Muscle of back (tissue), 13 donors: Measurements from ENCODE around the gene RPL9. TPM values are rescaled to one million over a fixed set of nuclear protein-coding genes. Genes with fewer than 3 reads are reported as not detected.
A peak's percentile ranks its signal among the peaks of the same experiment; 100 is the strongest.
"Not testable (repeated sequence)": the region's sequence is repeated elsewhere in the genome, so short reads cannot be mapped to it uniquely, and the experiment has no call there.

Experiments used
- DNase-seq, 3 donors: peaks; one replicate each; pipeline versions ENCODE4 v3.0.0 to v3.0.0-alpha.2; 2013
- long read RNA-seq, 9 donors: transcript quantifications; one replicate each; lab custom pipeline, GENCODE V29; 2026
- polyA plus RNA-seq, 10 donors: library from polyadenylated mRNA; unstranded; fragments of 120-200 nt; gene quantifications; one replicate each; pipeline ENCODE4 v1.2.1, GENCODE V29; 2013; ENCODE audit not compliant: insufficient read length in 10 of 10

RPL9 gene
- polyA plus RNA-seq: 1,000 to 10,000 TPM; 1,117 to 3,684 (median 2,175) TPM
- long read RNA-seq, donor 1, transcript RPL9-203 (7 exons, 1,127 nt): minor isoform, 68 of 727 reads
- long read RNA-seq, donor 1, transcript RPL9-213 (4 exons, 973 nt): minor isoform, 20 of 727 reads
- long read RNA-seq, donor 1, transcript RPL9-214 (8 exons, 2,354 nt): major isoform, 407 of 727 reads
- long read RNA-seq, donor 1, transcript RPL9-210 (3 exons, 619 nt): minor isoform, 21 of 727 reads
- long read RNA-seq, donor 1, partial matches to known transcripts: 115 of 727 reads
- long read RNA-seq, donor 1, other reads (novel, unspliced or antisense): 60 of 727 reads
- long read RNA-seq, donor 2, transcript RPL9-203 (7 exons, 1,127 nt): minor isoform, 49 of 617 reads
- long read RNA-seq, donor 2, transcript RPL9-214 (8 exons, 2,354 nt): major isoform, 365 of 617 reads
- long read RNA-seq, donor 2, transcript RPL9-212 (3 exons, 584 nt): minor isoform, 17 of 617 reads
- long read RNA-seq, donor 2, transcript RPL9-213 (4 exons, 973 nt): minor isoform, 15 of 617 reads
- long read RNA-seq, donor 2, partial matches to known transcripts: 82 of 617 reads
- long read RNA-seq, donor 2, other reads (novel, unspliced or antisense): 66 of 617 reads
- long read RNA-seq, donor 3: 0 reads
- long read RNA-seq, donor 4, transcript RPL9-214 (8 exons, 2,354 nt): major isoform, 291 of 549 reads
- long read RNA-seq, donor 4, transcript RPL9-203 (7 exons, 1,127 nt): minor isoform, 53 of 549 reads
- long read RNA-seq, donor 4, transcript RPL9-213 (4 exons, 973 nt): minor isoform, 16 of 549 reads
- long read RNA-seq, donor 4, transcript RPL9-209 (5 exons, 1,028 nt): minor isoform, 24 of 549 reads
- long read RNA-seq, donor 4, partial matches to known transcripts: 93 of 549 reads
- long read RNA-seq, donor 4, other reads (novel, unspliced or antisense): 47 of 549 reads
- long read RNA-seq, donor 5, transcript RPL9-213 (4 exons, 973 nt): minor isoform, 48 of 764 reads
- long read RNA-seq, donor 5, transcript RPL9-203 (7 exons, 1,127 nt): minor isoform, 62 of 764 reads
- long read RNA-seq, donor 5, transcript RPL9-214 (8 exons, 2,354 nt): major isoform, 466 of 764 reads
- long read RNA-seq, donor 5, transcript RPL9-210 (3 exons, 619 nt): minor isoform, 25 of 764 reads
- long read RNA-seq, donor 5, partial matches to known transcripts: 75 of 764 reads
- long read RNA-seq, donor 5, other reads (novel, unspliced or antisense): 69 of 764 reads
- long read RNA-seq, donor 6, transcript RPL9-214 (8 exons, 2,354 nt): major isoform, 430 of 766 reads
- long read RNA-seq, donor 6, transcript RPL9-213 (4 exons, 973 nt): minor isoform, 25 of 766 reads
- long read RNA-seq, donor 6, transcript RPL9-203 (7 exons, 1,127 nt): minor isoform, 85 of 766 reads
- long read RNA-seq, donor 6, transcript RPL9-210 (3 exons, 619 nt): minor isoform, 15 of 766 reads
- long read RNA-seq, donor 6, partial matches to known transcripts: 107 of 766 reads
- long read RNA-seq, donor 6, other reads (novel, unspliced or antisense): 78 of 766 reads
- long read RNA-seq, donor 7, transcript RPL9-213 (4 exons, 973 nt): minor isoform, 10 of 486 reads
- long read RNA-seq, donor 7, transcript RPL9-203 (7 exons, 1,127 nt): minor isoform, 45 of 486 reads
- long read RNA-seq, donor 7, transcript RPL9-214 (8 exons, 2,354 nt): major isoform, 274 of 486 reads
- long read RNA-seq, donor 7, transcript RPL9-209 (5 exons, 1,028 nt): minor isoform, 20 of 486 reads
- long read RNA-seq, donor 7, partial matches to known transcripts: 77 of 486 reads
- long read RNA-seq, donor 7, other reads (novel, unspliced or antisense): 43 of 486 reads
- long read RNA-seq, donor 8, transcript RPL9-203 (7 exons, 1,127 nt): minor isoform, 70 of 608 reads
- long read RNA-seq, donor 8, transcript RPL9-212 (3 exons, 584 nt): minor isoform, 23 of 608 reads
- long read RNA-seq, donor 8, transcript RPL9-213 (4 exons, 973 nt): minor isoform, 23 of 608 reads
- long read RNA-seq, donor 8, transcript RPL9-214 (8 exons, 2,354 nt): major isoform, 324 of 608 reads
- long read RNA-seq, donor 8, partial matches to known transcripts: 92 of 608 reads
- long read RNA-seq, donor 8, other reads (novel, unspliced or antisense): 44 of 608 reads
- long read RNA-seq, donor 9, transcript RPL9-214 (8 exons, 2,354 nt): major isoform, 40 of 63 reads
- long read RNA-seq, donor 9, transcript RPL9-203 (7 exons, 1,127 nt): minor isoform, 6 of 63 reads
- long read RNA-seq, donor 9, partial matches to known transcripts: 0 of 63 reads
- long read RNA-seq, donor 9, other reads (novel, unspliced or antisense): 5 of 63 reads

DNA sequence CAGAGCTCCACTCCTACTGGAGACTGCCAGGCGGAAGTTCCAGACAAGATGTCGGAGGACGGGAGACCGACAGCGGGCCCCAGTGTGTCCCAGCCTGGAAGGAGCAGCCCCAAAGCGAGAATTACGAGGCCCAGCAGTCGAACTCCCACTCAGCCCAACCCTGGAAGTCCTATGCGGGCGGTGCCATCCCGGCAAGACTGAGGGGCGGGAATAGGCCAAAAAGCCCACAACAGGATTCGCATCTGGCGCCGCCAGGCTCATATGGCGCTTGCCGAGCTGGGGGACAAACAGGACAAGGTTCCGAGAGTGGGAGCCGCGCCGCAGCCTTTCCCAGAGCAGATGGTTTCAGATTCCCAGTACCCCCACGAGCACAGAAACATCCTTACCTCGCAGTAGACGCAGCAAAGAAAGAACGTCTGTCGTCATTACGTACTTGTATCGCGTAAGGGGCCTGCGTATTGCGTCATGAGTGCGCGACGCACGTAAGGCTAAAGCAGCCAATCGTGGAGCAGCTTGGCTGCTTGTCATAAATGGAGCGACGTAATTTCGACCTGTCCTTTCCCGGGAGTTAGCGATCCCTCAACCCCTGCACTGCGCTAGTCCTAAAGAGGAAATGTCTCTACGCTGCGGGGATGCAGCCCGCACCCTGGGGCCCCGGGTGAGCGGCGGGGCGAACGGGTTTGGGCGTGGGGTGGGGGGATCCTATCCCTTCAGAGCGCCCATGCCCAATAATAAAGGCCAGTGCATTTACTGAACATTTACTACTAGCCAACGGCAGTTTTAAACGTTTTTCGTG, at the start of gene RPL9, which contains the start of gene LIAS:
Gene RPL9, minus strand, starts transcription at position 418 of the 796 bp plus-strand sequence. CDS start 483 bp downstream, outside the sequence.
Gene LIAS, plus strand, starts transcription at position 552 of the 796 bp plus-strand sequence. Its CDS starts 62 bp downstream, at position 614.
- DNase-seq: peak; percentile 99

- no peak for DNase-seq
Observed at GRCh38 chr4:39505581-39505980, 46.9 kb upstream of the RPL9 start.

- no peak for DNase-seq
Observed at GRCh38 chr4:39504538-39504937, 45.8 kb upstream of the RPL9 start.

DNA sequence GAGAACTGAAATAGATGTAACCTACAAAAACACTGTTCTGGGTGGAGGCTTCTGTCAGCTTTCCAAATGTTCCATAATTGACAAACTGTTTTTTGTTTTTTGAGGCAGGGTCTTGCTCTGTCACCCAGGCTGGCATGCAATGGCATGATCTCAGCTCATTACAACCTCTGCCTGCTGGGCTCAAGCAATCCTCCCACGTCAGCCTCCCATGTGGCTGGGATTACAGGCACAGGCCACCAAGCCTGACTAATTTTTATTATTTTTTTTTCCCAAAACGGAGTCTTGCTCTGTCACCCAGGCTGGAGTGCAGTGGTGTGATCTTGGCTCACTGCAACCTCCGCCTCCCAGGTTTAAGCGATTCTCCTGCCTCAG, 43.9 kb upstream of the RPL9 start:
- not testable (repeated sequence) for DNase-seq

- peak in 2 of 3 donors; percentile 8 to 69 for DNase-seq
Observed at GRCh38 chr4:39502019-39502663, 43.4 kb upstream of the RPL9 start.

- DNase-seq: no peak
Observed at GRCh38 chr4:39498727-39499020, 40.0 kb upstream of the RPL9 start.

DNA sequence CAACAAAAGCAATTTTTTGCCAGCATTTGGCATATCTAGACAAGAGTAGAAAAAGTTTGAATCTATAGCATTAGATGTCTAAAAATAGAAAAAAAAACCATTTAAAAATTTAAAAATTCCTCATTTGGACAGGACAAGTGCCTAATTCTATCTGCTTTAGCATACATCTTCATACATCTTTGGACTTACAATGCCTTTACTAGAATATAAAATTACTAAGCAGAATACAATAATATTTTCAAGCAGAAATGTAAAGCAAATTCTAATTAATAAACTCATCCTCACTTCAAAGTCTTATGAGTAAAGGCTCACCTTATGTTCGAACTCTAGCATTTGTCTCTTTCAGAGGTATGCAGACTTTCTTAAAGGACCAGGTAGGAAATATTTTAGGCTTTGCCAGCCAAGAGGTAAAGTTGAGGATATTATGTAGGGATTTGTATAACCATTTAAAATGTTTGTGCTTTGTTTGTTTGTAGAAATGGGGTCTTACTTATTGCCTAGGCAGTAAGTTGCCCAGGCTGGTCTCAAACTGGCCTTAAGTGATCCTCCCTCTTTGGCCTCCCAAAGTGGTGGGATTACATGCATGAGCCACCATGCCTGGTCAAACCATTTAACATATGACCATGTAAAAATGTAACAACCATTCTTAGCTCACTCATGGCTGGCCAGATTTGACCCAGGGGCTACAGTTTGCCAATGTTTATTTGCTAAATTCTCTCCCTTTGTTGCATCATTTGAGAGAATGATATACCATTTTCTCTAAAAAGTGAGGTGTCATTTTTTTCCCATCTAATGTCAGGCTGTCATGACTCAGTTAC, 39.4 kb upstream of the RPL9 start:
- no peak for DNase-seq

GRCh38 chr4:39495446-39496213, 36.9 kb upstream of the RPL9 start:
- peak in 1 of 3 donors; percentile 14 for DNase-seq

DNA sequence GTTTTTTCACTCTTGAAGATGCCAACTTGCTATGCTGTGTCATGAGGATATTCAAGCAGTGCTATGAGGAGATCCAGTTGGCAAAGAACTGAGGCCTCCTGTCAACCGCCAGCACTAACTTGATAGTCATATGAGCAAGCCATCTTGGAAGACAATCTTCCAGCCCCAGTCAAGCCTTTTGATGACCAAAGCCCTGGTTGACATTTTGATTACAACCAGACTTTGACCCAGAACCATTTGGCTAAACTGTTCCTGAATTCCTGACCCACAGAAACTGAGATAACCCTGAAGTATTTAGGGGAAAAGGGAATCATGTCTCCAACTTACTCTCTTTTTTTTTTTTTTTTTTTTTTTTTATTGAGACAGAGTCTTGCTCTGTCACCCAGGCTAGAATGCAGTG, 35.6 kb upstream of the RPL9 start:
- DNase-seq: no peak

GRCh38 chr4:39490322-39490721, 31.6 kb upstream of the RPL9 start:
- DNase-seq: no peak

- DNase-seq: no peak
Observed at GRCh38 chr4:39486221-39486804, 27.6 kb upstream of the RPL9 start.

DNA sequence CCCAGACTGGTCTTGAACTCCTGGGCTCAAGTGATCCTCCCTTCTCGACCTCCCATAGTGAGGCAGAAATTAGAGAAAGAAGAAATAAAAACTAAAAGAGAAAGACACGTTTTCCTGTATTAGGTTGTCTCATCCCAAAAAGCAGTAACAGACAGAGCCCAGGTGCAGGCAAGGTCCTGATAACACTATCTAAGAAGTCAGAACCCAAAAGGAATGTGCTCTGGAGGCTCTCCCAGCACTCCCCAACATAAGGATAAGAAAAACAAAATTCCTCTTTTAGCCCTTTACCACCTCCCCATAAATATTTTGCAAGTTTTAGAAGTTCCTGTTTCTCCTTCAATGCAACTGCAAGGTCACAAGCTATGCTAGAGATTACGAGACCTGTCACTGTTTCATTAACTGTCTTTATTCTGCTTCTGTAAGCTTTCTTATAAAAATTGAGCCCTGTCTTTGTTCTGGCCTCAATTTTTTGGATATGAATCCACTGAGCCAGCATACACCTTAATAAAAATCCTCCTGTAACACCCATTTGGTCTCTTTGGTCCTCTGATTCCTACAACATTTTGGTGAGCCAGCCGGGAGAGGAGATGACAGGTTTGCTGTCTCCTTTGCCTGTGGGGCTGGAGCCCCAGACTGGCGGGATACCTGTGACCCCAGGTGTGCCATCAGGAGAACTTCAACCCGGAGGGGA, 26.0 kb upstream of the RPL9 start:
- no peak for DNase-seq

GRCh38 chr4:39480902-39481695, 22.4 kb upstream of the RPL9 start:
- peak in 1 of 3 donors; percentile 16 for DNase-seq

DNA sequence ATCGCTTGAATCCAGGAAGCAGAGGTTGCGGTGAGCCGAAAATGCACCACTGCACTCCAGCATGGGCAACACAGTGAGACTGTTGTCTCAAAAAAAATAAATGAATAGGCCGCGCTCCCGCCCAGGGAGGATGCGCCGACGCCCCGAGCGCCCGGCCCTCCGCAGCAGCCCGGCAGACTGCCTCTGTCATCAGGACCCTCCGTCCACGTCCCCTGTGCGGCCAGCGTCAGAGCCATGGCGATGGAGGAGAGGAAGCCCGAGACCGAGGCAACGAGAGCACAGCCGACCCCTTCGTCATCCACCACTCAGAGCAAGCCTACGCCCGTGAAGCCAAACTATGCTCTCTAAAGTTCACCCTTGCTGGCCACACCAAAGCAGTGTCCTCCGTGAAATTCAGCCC, 21.5 kb upstream of the RPL9 start:
- no peak for DNase-seq
